CD4-positive, alpha-beta T cell treated with Interferon gamma for 1 hour (primary cell): Measurements from ENCODE around the gene SLC5A4.
"Not testable (repeated sequence)": the region's sequence is repeated elsewhere in the genome, so short reads cannot be mapped to it uniquely, and the experiment has no call there.

Source experiments
- DNase-seq: peaks from one replicate; pipeline ENCODE4 v3.0.0-alpha.2; 2020

SLC5A4 gene

GRCh38 chr22:32197553-32198226, 57.5 kb downstream of the SLC5A4 start:
- DNase-seq = not testable (repeated sequence)

GRCh38 chr22:32195900-32196299, 59.2 kb downstream of the SLC5A4 start:
- not testable (repeated sequence) for DNase-seq

DNA sequence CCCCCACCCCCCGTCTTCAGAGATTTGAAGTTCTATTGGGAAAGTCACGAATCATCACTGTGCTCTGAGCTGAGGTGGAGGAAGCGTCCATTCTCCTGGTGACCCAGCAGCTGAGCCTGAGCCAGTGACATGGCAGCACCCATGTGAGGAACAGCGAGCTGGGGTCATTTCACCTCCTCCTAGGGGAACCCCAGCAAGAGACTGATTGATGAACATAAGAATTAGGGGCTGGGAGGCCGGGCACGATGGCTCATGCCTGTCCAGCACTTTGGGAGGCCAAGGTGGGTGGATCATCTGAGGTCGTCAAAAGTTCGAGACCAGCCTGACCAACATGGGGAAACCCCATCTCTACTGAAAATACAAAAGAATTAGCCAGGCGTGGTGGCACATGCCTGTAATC, 61.8 kb downstream of the SLC5A4 start:
- DNase-seq = not testable (repeated sequence)

DNA sequence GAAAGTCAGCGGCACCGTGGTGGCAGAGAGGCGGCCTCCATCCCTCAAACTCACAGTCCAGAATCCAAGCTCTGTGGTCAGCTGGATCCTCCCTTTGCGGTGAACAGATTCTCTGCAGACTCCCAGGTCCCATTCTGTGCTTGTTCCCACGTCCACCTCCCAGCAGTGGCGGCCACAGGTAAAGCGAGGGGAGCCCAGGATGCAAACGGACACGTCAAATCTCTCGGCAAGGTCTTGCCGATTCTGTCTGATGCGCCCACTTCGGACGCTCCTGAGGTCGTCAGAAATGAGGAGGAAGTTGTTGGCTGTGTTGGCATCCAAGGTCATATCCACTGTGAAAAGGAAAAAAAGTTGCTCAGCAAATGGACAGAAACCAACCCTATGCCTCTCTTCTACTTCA, 64.1 kb downstream of the SLC5A4 start:
- DNase-seq = not testable (repeated sequence)

- DNase-seq = no peak
Observed at GRCh38 chr22:32185821-32186220, 69.3 kb downstream of the SLC5A4 start.

DNA sequence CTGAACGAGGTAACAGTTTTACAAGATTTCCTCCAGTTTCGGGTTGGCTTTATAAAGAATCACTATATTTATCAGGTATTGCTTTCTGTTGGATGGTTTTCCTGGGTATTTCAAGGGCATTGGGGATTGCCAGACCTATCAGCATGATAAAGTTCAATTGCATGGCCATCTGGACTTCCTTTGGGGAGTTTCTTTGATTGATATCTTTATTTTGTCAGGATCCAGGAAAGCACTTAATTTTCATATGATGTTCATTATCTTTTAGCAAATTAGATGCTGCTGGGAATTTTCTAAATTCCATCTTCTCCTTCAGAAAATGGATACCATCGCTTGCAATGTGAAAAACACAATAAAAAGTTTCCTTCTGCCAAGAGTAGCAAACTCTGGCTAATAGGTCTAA, 71.5 kb downstream of the SLC5A4 start:
- DNase-seq = no peak

GRCh38 chr22:32181043-32181442, 74.1 kb downstream of the SLC5A4 start:
- DNase-seq = no peak

GRCh38 chr22:32177221-32177765, 77.9 kb downstream of the SLC5A4 start:
- no peak for DNase-seq

DNA sequence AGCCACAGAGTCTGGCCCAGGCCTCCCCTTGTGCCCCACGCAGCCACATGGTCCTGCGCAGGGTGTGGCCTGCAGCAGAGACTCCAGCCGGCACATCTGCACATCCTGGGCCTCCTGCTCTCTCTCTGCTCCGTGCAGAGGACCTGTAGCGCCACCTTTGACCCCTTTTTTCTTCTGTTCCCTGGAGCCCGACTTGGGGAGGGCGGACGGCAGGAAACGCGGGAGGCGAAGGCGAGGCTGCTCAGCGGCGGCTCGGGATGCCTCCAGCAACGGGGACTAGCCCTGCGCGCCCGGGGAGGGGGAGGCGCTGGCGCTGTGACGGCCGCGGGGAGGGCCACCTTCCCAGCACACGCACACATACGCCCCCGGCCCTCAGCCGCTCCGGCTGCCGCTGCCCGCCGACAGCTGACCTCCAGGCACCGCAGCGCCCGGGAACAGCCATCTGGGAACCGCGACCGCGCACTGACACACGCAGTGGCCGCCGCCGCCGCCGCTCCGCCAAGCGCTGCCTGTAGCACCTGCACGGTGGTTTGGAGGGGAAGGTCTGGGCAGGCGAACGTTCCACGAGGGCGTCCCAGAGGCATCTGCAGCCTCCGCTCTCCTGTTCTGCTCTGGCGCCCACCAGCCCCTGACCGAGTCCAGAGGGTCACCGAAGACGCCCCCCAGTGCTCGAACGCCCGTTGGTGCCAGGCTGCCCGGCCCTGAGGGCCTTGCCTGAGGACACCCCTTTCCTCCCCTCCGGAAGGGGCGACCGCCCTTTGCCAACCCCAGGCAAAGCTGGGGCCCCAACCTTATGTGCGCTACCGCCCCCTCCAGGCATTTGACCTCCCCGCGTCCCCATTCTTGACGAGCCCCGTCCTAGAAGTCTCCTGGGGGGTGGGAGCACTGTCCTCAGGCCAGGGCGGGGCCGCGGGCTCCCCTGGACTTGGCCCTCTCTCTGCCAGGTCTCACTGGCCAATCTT, 79.2 kb downstream of the SLC5A4 start:
- no peak for DNase-seq

DNA sequence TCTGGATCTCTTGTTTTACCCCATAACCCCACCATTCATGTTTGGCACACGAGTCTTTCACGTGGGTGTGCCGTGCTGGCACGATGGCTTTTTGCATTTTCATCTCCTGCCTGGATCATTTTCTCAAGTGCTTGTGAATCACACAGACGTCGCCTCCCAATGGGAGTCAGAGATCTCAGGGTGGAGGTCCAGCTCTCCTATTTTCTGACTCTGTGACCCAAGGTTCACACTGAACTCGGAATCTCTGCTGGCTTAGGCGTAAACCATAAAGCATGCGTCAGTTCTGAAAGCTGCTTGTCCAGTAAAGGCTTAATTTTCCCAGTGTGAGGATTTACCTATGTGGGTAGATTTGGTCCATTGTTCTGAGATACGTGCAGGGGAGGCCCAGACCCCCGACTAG, 80.0 kb downstream of the SLC5A4 start:
- DNase-seq = no peak
